OCI-LY7 (cell line): ENCODE results near the gene DRC7. TPM values are rescaled to one million over a fixed set of nuclear protein-coding genes. Genes with fewer than 3 reads are reported as not detected.

Experiments
- BruUV-seq: library from RNA; stranded (reverse); fragments of 400-500 nt; replicated peaks from 2 replicates; lab custom pipeline; 2021; lab: Mats Ljungman, UMichigan
- CTCF ChIA-PET: fragments of 300-600 bp; sonication (Branson Sonifier 250); formaldehyde crosslinking; loops from one replicate; lab custom pipeline; 2022; ENCODE audit warnings: antibody characterized with exemption; ENCODE audit not compliant: unreplicated experiment; lab: Charles Lee
- POLR2A ChIA-PET: fragments of 300-600 bp; sonication (Branson Sonifier 250); formaldehyde crosslinking; loops from one replicate; lab custom pipeline; 2022; ENCODE audit warnings: antibody characterized with exemption; lab: Charles Lee
- DNase-seq: peaks from one replicate; pipeline ENCODE4 v3.0.0-alpha.2; 2015; ENCODE audit warnings: low spot score
- H2AFZ ChIP-seq: fragments of 200-600 bp; sonication (generic), shearing (Covaris generic); 2 replicates; pipeline ENCODE4 v1.6.1; 2014; ENCODE audit warnings: mild to moderate bottlenecking, antibody characterized with exemption, low read length, moderate library complexity
- H3K27ac ChIP-seq: fragments of 200-600 bp; sonication (generic); 2 replicates; pipeline ENCODE4 v1.5.1; 2014; ENCODE audit warnings: mixed run types, low read depth, mild to moderate bottlenecking, moderate library complexity, low read length, inconsistent platforms; ENCODE audit not compliant: poor library complexity, severe bottlenecking
- H3K36me3 ChIP-seq: fragments of 200-600 bp; sonication (generic); 2 replicates; pipeline ENCODE4 v1.6.1; 2014; ENCODE audit warnings: mild to moderate bottlenecking, antibody characterized with exemption, low read length, moderate library complexity, mixed read lengths; ENCODE audit not compliant: insufficient read depth
- H3K4me1 ChIP-seq: fragments of 200-600 bp; sonication (generic); 2 replicates; pipeline ENCODE4 v1.5.1; 2014; ENCODE audit warnings: mild to moderate bottlenecking, low read length; ENCODE audit not compliant: insufficient read depth, poor library complexity, severe bottlenecking
- H3K4me2 ChIP-seq: fragments of 200-600 bp; sonication (generic); 2 replicates; pipeline ENCODE4 v1.6.1; 2014; ENCODE audit warnings: mild to moderate bottlenecking, low read length
- H3K4me3 ChIP-seq: fragments of 200-600 bp; sonication (generic); 2 replicates; pipeline ENCODE4 v1.5.1; 2014; ENCODE audit warnings: mild to moderate bottlenecking, low read depth, low read length; ENCODE audit not compliant: poor library complexity, severe bottlenecking
- H3K79me2 ChIP-seq: fragments of 200-600 bp; sonication (generic); 2 replicates; pipeline ENCODE4 v1.6.1; 2016; ENCODE audit warnings: low read depth, mild to moderate bottlenecking, low read length, moderate library complexity, mixed read lengths; ENCODE audit not compliant: insufficient read depth
- H3K9me2 ChIP-seq: fragments of 200-600 bp; sonication (generic); 2 replicates; pipeline ENCODE4 v1.6.1; 2016; ENCODE audit warnings: mild to moderate bottlenecking, low read length, mixed read lengths; ENCODE audit not compliant: insufficient read depth
- H3K9me3 ChIP-seq: fragments of 200-600 bp; sonication (generic); 2 replicates; pipeline ENCODE4 v1.6.1; 2014; ENCODE audit warnings: mild to moderate bottlenecking, mixed run types, low read length, mixed read lengths
- H4K20me1 ChIP-seq: fragments of 200-600 bp; sonication (generic); 2 replicates; pipeline ENCODE4 v1.6.1; 2014; ENCODE audit warnings: mild to moderate bottlenecking, antibody characterized with exemption, low read length, moderate library complexity, mixed read lengths; ENCODE audit not compliant: insufficient read depth
- EZH2phosphoT487 ChIP-seq: fragments of 200-600 bp; sonication (generic); IDR thresholded peaks from 2 replicates; pipeline ENCODE4 v1.6.1; 2018; ENCODE audit warnings: low read depth, borderline replicate concordance, mild to moderate bottlenecking, mixed run types, antibody characterized with exemption, low read length, moderate library complexity, mixed read lengths
- intact Hi-C: fragments of 100-400 bp; cut with micrococcal nuclease; formaldehyde crosslinking; loops from one replicate; pipeline ENCODE4 v1.10.0; 2022; ENCODE audit not compliant: unreplicated experiment
- total RNA-seq, 2 experiments: library from RNA; depleted of rRNA in 1 of 2; stranded (reverse); fragments of >200 nt in 1 of 2; shearing (Covaris generic) in 1 of 2; gene quantifications; 2 replicates each; pipeline ENCODE4 v1.2.3, GENCODE V29; 2014 to 2022
- TF ChIP-seq, protein P1 (sequence below): fragments of 200-600 bp; sonication (generic); conservative IDR thresholded peaks from 2 replicates; pipeline ENCODE4 v1.5.1; 2014; ENCODE audit warnings: mild to moderate bottlenecking, antibody characterized with exemption, low read length, moderate library complexity, mixed read lengths

The DRC7 gene
- total RNA-seq, 2 experiments from 2014 or later: 0.44 to 0.46 TPM

DNA sequence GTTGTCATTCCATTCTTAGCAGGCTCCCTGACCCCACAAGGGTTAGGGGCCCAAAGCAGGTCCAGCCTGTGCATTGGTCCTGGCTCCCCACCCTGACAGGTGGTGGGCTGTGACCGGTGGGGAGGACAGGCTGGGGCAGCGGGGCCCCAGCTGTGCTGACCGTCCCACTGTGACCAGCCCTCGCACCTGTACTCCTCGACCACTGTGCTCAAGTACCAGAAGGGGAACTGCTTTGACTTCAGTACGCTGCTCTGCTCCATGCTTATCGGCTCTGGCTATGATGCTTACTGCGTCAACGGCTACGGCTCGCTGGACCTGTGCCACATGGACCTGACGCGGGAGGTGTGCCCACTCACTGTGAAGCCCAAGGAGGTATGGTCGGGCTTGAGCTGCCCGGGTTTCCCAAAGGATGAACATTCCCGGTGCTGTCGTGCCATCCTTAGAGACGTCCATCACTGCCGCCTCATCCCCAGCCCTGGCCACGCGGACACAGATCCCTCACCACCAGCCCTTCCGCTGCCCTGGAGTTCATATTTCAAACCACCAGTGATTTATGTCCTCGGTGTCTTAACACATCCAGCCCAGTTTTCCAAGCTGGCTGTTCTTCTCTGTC lies 7.3 kb downstream of the DRC7 start:
- intact Hi-C loops: no loop called here
- DNase-seq: no peak
- H3K4me1 ChIP-seq: no peaks in the 10 kb centered on the region
- H3K9me2 ChIP-seq: no peaks in the 10 kb centered on the region
- H3K27ac ChIP-seq: no peak overlapping the region
- H3K79me2 ChIP-seq: no peaks in the 10 kb centered on the region
- H3K9me3 ChIP-seq: no peaks in the 10 kb centered on the region
- no peaks in the 10 kb centered on the region for H3K36me3 ChIP-seq
- H4K20me1 ChIP-seq: no peaks in the 10 kb centered on the region
- H3K4me3 ChIP-seq: no peak overlapping the region
- ChIA-PET CTCF (no interaction called here), POLR2A (no interaction called here)
- no peak overlapping the region for H3K4me2 ChIP-seq
- TF ChIP-seq EZH2phosphoT487: no peak
- TF ChIP-seq, protein P1, sequence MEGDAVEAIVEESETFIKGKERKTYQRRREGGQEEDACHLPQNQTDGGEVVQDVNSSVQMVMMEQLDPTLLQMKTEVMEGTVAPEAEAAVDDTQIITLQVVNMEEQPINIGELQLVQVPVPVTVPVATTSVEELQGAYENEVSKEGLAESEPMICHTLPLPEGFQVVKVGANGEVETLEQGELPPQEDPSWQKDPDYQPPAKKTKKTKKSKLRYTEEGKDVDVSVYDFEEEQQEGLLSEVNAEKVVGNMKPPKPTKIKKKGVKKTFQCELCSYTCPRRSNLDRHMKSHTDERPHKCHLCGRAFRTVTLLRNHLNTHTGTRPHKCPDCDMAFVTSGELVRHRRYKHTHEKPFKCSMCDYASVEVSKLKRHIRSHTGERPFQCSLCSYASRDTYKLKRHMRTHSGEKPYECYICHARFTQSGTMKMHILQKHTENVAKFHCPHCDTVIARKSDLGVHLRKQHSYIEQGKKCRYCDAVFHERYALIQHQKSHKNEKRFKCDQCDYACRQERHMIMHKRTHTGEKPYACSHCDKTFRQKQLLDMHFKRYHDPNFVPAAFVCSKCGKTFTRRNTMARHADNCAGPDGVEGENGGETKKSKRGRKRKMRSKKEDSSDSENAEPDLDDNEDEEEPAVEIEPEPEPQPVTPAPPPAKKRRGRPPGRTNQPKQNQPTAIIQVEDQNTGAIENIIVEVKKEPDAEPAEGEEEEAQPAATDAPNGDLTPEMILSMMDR: no peak
- no TSS peak for BruUV-seq
- H2AFZ ChIP-seq: no peak overlapping the region

DNA sequence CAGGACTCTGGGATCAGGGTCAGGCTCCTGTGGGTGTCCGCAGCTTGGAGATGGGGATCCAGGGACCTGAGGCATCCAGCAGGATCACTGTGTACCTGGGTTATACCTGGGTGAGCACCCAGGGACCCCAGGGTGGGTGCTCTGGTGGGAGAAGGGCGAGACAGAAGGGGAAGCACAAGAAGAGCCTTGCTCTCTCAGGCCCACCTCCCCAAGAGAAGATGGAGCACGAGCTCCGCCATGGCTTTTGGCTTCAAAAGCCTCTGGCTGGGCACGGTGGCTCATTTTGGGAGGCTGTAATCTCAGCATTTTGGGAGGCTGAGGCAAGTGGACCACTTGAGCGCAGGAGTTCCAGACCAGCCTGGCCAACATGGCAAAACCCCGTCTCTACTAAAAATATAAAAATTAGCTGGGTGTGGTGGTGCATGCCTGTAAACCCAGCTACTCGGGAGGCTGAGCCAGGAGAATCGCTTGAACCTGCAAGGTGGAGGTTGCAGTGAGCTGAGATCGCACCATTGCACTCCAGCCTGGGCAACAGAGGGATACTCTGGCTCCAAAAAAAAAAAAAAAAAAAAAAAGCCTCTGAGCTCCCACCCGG lies 8.9 kb downstream of the DRC7 start:
- Histone ChIP-seq H3K4me1 (no peaks in the 10 kb centered on the region), H3K27ac (no peak overlapping the region), H3K79me2 (no peaks in the 10 kb centered on the region), H3K36me3 (no peaks in the 10 kb centered on the region), H3K9me3 (no peaks in the 10 kb centered on the region), H3K9me2 (no peaks in the 10 kb centered on the region), H2AFZ (no peak overlapping the region), H4K20me1 (no peaks in the 10 kb centered on the region), H3K4me2 (no peak overlapping the region), H3K4me3 (no peak overlapping the region)
- intact Hi-C loops: no loop called here
- POLR2A ChIA-PET: no interaction called here
- CTCF ChIA-PET: no interaction called here
- TF ChIP-seq EZH2phosphoT487: no peak
- TF ChIP-seq, protein P1: no peak
- no TSS peak for BruUV-seq
- DNase-seq: no peak
